HG02938 (cell line): ENCODE data around the gene CASZ1.

ENCODE experiments used
- ATAC-seq: cut with Tn5 transposase; IDR thresholded peaks from one replicate; pipeline ENCODE4 v1.9.1; 2021; ENCODE audit warnings: mild to moderate bottlenecking, moderate library complexity; ENCODE audit not compliant: unreplicated experiment

Gene CASZ1

GRCh38 chr1:10709165-10709564, 87.3 kb downstream of the CASZ1 start:
- no peak for ATAC-seq

- no peak for ATAC-seq
These were observed 87.7 kb downstream of the CASZ1 start for GRCh38 chr1:10708757-10709156.

- no peak for ATAC-seq
These were observed 89.2 kb downstream of the CASZ1 start for GRCh38 chr1:10707208-10707607.

GRCh38 chr1:10706376-10706913, 90.0 kb downstream of the CASZ1 start:
- no peak for ATAC-seq

- no peak for ATAC-seq
These were observed 90.5 kb downstream of the CASZ1 start for GRCh38 chr1:10705953-10706352.

GRCh38 chr1:10704368-10704882, 92.0 kb downstream of the CASZ1 start:
- no peak for ATAC-seq

GRCh38 chr1:10703702-10704101, 92.7 kb downstream of the CASZ1 start:
- ATAC-seq = no peak

- ATAC-seq = no peak
These were observed 95.3 kb downstream of the CASZ1 start for GRCh38 chr1:10701145-10701544.

GRCh38 chr1:10699470-10699835, 97.0 kb downstream of the CASZ1 start:
- ATAC-seq = no peak

GRCh38 chr1:10698726-10699469, 97.5 kb downstream of the CASZ1 start:
- ATAC-seq = no peak

GRCh38 chr1:10697621-10698160, 98.8 kb downstream of the CASZ1 start:
- ATAC-seq = no peak

GRCh38 chr1:10696977-10697376, 99.5 kb downstream of the CASZ1 start:
- ATAC-seq = no peak

- no peak for ATAC-seq
These were observed 101.5 kb downstream of the CASZ1 start for GRCh38 chr1:10694633-10695627.

- ATAC-seq = no peak
These were observed 102.2 kb downstream of the CASZ1 start for GRCh38 chr1:10694274-10694632.

GRCh38 chr1:10693497-10694273, 102.8 kb downstream of the CASZ1 start:
- ATAC-seq = no peak

- ATAC-seq = no peak
These were observed 103.3 kb downstream of the CASZ1 start for GRCh38 chr1:10693152-10693496.

GRCh38 chr1:10692401-10693021, 103.9 kb downstream of the CASZ1 start:
- no peak for ATAC-seq

- ATAC-seq = no peak
These were observed 104.7 kb downstream of the CASZ1 start for GRCh38 chr1:10691740-10692125.

- no peak for ATAC-seq
These were observed 105.2 kb downstream of the CASZ1 start for GRCh38 chr1:10691075-10691739.

GRCh38 chr1:10690484-10690883, 106.0 kb downstream of the CASZ1 start:
- no peak for ATAC-seq
